ENCODE data around the gene TMIGD3.

TMIGD3 gene

GRCh38 chr1:111507411-111508201, 4.2 kb upstream of the TMIGD3 start:
- DNase-seq, result peak; percentile 82

DNA sequence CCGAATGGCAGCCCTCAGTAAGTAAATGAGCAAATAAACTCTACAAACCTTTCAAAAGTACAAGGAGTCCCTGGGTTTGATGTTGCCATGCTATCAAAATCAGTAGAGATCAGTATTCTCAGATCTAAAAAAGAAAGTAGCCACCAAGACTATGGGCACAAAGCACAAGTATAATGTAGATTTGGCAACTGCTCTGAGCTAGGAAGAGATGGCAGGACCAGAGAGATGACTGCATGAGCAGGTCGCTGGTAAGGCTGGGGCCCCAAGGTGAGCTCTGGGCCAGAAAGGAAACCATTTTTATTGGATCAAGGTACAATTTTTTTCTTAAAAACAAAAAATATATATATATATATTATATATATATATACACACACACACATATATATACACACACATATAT, 3.1 kb upstream of the TMIGD3 start:
- DNase-seq, result no peak

- no peak for DNase-seq
These were observed 2.2 kb upstream of the TMIGD3 start for GRCh38 chr1:111505641-111506119.

DNA sequence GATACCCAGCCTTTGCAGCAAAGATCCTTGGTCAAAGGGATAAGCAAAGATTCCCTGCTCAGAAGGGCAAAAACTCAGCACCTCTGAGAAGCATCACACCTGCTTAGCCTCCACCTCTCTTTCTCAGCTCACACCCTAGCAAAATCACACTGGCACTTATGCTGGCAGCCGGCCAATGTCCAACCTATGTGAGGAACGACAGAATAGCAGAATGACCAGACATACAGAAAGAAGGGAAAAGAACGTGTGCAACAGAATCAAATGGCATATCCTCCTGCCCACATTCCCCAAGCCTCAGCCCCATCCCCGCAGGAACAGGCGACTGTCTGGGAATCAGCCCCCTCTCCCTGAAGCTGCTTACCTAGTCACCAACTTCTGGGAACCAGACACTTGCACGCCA, 664 bp upstream of the TMIGD3 start:
- no peak for DNase-seq

GRCh38 chr1:111501645-111502044, 1.8 kb downstream of the TMIGD3 start:
- DNase-seq, result no peak

- DNase-seq, result no peak
These were observed 4.2 kb downstream of the TMIGD3 start for GRCh38 chr1:111499026-111499785.

DNA sequence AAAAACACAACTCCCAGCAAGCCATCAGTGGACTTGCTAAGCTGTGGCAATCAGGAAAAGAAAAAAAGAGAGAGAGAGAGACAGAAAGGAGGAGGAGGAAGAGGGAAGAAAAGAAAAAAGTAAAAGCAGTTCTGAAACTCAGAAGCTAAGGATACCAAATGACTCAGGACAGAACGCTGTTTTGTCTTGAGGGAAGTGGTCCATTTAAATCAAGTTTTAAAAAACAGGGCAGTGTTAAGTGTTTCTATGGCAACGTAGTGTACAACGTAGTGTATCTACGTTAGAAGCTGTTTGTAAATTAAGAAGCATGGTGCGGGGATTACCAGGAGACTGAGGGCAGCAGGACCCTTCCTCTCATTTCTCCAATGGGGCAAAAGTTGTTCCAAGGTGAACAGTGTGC, 5.8 kb downstream of the TMIGD3 start:
- no peak for DNase-seq

- DNase-seq, result no peak
These were observed 7.0 kb downstream of the TMIGD3 start for GRCh38 chr1:111496398-111496797.

GRCh38 chr1:111491070-111491469, 12.4 kb downstream of the TMIGD3 start:
- no peak for DNase-seq

- no peak for DNase-seq
These were observed 13.2 kb downstream of the TMIGD3 start for GRCh38 chr1:111490220-111490619.

- DNase-seq, result no peak
These were observed 13.8 kb downstream of the TMIGD3 start for GRCh38 chr1:111489604-111490003.

DNA sequence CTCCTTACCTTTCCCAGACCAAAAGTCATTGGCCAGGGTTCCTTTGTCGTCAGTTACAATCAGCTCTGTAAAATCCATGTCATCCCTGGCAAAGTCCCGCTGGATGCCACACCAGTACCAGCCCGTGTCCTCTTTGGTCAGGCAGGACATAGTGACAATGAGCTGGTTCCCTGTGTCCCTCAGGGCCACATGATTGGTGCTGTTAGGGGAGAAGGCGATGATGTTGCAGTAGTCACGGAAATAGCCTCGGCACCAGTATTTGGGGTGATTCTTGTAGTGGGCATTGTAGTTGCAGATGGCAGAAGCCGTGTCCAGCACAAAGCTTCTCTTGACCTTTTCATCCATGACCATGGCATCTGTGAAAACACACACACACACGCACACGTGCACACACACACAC, 14.8 kb downstream of the TMIGD3 start:
- no peak for DNase-seq

DNA sequence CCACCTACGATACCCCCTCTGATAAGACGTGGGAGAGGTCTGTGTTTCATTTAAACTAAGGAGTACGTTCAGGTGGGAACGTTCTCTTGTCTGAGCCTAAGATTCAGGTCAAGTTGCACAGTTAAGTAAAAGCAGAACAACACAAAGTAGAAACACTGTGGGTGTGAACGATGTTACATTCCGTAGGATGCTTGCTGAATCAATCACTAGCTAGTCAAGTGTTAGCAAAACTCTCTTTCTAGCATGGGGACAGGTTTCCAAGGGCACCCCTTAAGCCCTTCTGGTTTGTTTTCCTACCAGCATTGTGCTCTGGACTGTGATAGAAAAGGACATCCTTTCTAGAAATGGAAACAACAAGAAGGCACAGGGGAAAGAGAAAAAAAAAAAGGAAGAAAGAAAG, 16.3 kb downstream of the TMIGD3 start:
- DNase-seq, result no peak

DNA sequence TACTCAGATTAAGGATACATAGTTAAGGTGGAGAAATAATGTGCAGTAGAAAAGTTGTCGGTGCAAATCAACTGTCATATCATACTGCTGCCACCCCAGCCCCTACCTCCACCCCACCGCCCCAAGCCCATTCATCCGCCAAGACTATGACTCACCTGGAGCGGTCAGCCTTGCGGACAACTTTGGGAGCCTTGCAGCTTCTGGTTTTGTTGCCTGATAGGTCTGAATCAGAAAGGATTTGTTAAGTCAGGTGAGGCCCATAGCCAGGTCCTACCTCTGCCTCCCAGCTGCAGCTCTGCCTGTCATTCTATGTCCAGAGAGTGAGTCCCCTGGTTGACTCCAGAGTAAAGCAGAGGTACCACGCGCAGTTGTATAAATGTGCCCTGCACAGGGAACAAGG, 17.0 kb downstream of the TMIGD3 start:
- DNase-seq, result no peak

DNA sequence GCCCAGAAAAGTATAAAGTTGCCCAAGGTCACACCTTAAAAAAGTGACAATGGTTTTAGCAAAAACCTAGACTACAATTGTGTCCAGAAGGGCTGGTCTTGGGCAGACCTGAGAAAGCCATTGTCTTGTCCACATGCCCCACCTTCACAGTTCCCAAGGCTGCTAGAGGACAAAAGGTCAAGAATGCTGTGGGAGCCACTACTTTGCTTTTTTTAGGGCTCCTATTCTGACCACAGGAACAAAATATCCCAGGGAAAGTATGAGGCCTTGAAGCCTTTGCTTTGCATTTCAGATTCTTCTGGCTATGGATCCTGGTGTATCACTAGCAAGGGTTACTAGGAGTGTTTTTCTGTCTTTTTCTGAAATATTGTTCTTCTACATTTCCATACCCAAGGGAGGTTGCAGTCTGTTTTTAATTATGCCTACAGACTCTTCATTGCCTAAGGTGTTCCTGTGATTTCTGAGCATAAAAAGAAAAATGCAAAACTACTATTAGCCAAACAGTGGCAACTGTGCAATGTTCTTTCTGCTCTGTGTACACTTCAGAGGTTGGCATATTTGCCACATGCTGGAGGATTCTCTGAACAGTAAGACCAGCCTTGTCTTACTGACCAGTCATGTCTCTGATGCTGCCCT, 18.9 kb downstream of the TMIGD3 start:
- DNase-seq, result no peak

DNA sequence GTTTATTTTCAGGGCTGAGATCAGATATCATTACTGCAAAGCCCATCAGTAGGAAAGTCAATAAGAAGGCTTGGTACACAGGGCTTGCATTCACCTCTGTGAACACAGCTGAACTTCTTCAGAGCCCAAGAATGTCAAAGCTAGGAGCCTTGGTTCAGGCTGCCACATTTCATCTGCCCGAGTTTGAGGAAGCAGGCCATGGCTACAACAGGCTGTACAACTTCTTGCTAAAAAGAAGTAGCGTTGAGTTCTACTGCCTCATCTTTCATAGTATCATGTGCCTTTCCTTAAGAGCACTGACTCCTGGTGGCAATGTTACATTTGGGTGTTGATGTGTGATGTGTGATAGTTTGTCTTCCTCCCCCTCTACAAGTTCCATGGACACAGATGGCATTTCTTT, 19.6 kb downstream of the TMIGD3 start:
- no peak for DNase-seq

GRCh38 chr1:111483166-111483565, 20.3 kb downstream of the TMIGD3 start:
- peak; percentile 34 for DNase-seq

GRCh38 chr1:111481387-111482221, 21.8 kb downstream of the TMIGD3 start:
- DNase-seq, result peak; percentile 70

DNA sequence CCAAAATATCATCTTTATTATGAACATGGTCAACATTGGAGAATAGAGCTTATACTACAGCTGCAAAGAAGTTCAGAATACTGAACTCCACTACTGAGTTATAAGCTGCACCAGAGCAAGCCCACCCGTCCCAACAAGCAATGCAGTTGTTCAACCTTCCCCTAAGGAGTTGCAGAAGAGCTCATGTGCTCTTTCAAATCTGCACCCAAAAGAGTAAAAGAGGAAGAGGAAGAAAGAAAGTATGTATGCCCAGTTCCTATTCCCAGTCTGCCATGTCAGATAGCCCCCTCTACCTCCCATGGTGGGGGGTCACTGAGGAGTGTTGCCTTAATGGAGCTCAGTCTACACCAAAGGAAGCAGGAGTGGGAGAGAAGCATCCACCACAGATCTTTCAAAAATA, 22.8 kb downstream of the TMIGD3 start:
- DNase-seq, result no peak

GRCh38 chr1:111476761-111477309, 26.6 kb downstream of the TMIGD3 start:
- no peak for DNase-seq

- no peak for DNase-seq
These were observed 27.2 kb downstream of the TMIGD3 start for GRCh38 chr1:111476214-111476613.

GRCh38 chr1:111475701-111476100, 27.7 kb downstream of the TMIGD3 start:
- DNase-seq, result no peak

- no peak for DNase-seq
These were observed 28.9 kb downstream of the TMIGD3 start for GRCh38 chr1:111474521-111474920.

All from EL (cell line).